ENCODE results near the gene ELL. TPM values are rescaled to one million over a fixed set of nuclear protein-coding genes. Genes with fewer than 3 reads are reported as not detected.

Gene ELL
- total RNA-seq, 1 donor from 2014 or later, result 7.6 TPM

DNA sequence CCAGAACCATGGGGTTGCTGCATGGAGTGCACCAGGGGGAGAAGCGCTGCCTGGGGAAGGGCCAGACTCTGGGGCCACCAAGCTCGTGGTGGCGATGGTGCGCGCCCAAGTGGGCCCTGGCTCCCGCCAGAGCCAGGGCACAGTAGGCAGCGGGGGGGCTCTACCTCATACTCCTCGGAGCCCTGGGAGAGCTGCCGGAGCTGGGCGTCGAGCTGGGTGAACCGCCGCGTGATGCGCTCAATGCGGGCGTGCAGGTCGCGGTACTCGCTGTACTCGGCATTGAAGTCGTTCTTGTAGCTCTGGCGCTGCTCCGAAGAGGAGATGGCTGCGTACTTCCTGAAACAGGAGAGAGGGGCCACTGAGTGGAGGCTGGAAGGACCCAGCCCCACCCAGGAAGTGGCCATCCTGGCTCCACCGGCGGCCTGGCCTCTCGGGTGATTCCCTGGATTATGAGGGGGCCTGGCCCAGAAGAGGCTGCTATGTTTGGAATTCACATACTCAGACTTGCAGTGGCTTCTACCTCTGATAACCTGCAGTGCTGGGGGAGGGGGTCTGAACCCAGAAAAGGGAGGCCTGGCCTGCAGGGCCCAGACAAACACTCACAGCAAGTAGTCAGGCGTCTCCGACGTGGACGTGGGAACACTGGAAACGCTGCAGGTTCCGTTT, 75.6 kb downstream of the ELL start:
- DNase-seq (ENCODE audit: low read depth), result no peak
- TF ChIP-seq, protein P1, sequence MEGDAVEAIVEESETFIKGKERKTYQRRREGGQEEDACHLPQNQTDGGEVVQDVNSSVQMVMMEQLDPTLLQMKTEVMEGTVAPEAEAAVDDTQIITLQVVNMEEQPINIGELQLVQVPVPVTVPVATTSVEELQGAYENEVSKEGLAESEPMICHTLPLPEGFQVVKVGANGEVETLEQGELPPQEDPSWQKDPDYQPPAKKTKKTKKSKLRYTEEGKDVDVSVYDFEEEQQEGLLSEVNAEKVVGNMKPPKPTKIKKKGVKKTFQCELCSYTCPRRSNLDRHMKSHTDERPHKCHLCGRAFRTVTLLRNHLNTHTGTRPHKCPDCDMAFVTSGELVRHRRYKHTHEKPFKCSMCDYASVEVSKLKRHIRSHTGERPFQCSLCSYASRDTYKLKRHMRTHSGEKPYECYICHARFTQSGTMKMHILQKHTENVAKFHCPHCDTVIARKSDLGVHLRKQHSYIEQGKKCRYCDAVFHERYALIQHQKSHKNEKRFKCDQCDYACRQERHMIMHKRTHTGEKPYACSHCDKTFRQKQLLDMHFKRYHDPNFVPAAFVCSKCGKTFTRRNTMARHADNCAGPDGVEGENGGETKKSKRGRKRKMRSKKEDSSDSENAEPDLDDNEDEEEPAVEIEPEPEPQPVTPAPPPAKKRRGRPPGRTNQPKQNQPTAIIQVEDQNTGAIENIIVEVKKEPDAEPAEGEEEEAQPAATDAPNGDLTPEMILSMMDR (conservative IDR thresholded peaks at IDR 0.05; ENCODE audit: low read depth, low read length), result no peak
- H3K4me3 ChIP-seq (ENCODE audit: low read depth, low read length), result no peak overlapping the region

- TF ChIP-seq, protein P1 (conservative IDR thresholded peaks at IDR 0.05; ENCODE audit: low read depth, low read length), result no peak
- no peak for DNase-seq (ENCODE audit: low read depth)
- no peak overlapping the region for H3K4me3 ChIP-seq (ENCODE audit: low read depth, low read length)
Observed at GRCh38 chr19:18445262-18445948, 76.5 kb downstream of the ELL start.

DNA sequence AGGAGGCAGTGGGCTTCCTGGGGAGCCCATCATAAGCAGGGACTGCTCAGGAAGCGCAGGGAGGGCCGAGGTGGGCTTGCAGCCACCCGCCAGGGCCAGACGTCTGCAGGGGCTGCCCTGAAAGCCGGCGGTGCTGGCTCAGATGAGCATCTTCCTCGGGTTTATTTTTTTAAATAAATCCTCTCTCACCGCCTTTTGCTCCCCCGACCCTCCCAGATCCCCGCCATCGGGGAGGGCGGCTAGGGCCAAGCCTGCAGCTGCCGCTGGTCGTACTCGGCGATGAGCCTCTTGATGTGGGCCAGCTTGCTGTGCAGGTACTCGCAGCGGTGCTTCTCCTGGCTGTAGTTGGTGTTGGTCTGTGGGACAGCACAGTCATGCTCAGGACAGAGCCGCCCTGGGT, 77.4 kb downstream of the ELL start:
- no peak for DNase-seq (ENCODE audit: low read depth)
- no peak overlapping the region for H3K4me3 ChIP-seq (ENCODE audit: low read depth, low read length)
- TF ChIP-seq, protein P1 (conservative IDR thresholded peaks at IDR 0.05; ENCODE audit: low read depth, low read length), result no peak

DNA sequence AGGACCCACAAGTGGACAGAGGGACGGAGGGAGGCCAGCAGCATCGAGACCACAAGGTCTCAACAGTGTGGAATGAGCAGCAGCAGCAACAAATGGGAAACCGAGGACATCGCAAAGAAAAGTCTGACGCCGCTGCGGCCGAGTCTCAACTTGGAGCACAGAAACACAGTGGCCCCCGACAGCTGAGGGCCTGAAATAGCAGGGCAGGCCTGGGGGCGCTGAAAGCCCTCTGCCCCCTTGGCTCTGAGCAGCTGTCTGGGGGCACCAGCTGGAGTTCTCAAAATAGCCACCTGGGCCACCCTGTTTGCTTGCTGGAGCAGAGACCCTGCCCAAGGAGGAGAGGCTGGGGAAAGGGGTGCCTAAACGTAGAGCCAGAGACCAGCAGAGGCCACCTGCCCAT, 78.0 kb downstream of the ELL start:
- H3K4me3 ChIP-seq (ENCODE audit: low read depth, low read length), result no peak overlapping the region
- TF ChIP-seq, protein P1 (conservative IDR thresholded peaks at IDR 0.05; ENCODE audit: low read depth, low read length), result no peak
- no peak for DNase-seq (ENCODE audit: low read depth)

GRCh38 chr19:18443406-18443805, 78.5 kb downstream of the ELL start:
- TF ChIP-seq, protein P1 (conservative IDR thresholded peaks at IDR 0.05; ENCODE audit: low read depth, low read length), result no peak
- DNase-seq (ENCODE audit: low read depth), result no peak
- no peak overlapping the region for H3K4me3 ChIP-seq (ENCODE audit: low read depth, low read length)

- no peak for DNase-seq (ENCODE audit: low read depth)
- TF ChIP-seq, protein P1 (conservative IDR thresholded peaks at IDR 0.05; ENCODE audit: low read depth, low read length), result no peak
- H3K4me3 ChIP-seq (ENCODE audit: low read depth, low read length), result no peak overlapping the region
Observed at GRCh38 chr19:18442941-18443340, 78.9 kb downstream of the ELL start.

All from epithelial cell of proximal tubule (primary cell).